Midbrain (tissue), 1 donor: ENCODE data around the gene ITGA1.

Source experiments
- DNase-seq: peaks from one replicate; lab custom pipeline; 2025; lab: John Stamatoyannopoulos, UW

The ITGA1 gene

DNA sequence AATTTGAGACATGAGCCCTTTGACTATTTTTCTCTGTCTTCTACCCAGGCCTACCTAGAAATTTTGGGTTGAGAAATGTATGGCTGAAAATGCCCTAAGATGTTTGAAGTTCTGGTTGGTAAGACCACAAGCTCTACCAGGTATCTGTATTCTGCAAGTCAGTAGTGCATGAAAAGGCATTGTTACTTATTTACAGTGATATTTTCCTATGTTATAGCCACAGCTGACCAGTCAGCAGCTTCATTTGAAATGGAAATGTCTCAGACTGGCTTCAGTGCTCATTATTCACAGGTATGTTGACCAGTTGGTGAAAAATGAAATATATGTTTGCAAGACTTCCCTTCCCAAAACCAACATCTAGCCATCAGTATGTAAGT is 109.5 kb downstream of the ITGA1 start:
- DNase-seq: no peak

DNA sequence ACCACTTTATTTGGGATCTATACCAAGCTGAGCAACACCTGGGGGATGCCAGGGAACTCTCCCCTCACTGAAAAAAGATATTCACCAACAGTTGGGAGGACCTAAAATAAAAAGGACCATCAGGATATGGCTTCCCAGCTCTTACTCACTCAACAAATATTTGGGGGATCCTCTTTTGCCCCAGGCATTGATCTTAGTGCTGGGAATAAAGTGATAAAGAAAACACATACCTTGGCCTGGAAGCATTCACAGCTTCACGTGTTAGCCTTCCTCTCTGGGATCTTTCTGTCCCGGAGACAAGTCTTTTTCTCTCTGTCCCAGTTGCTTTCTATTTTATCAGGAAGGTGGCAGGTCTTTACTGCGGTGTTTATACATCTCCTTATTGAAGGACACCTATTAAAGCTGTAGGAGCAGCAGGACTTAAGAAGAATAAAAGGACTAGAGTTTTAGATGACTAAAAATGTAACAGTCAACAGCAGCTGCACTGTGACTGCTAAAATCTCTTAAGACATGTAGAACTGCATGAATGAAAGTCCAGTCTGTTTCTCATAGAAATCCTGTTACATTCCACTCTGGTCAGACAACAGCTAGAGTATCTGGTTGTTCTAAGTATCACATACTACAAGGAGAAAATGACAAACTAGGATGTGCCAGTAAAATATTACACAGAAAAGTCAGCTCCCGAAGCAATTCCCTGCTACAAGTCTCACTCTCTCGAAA is 111.4 kb downstream of the ITGA1 start:
- no peak for DNase-seq

DNA sequence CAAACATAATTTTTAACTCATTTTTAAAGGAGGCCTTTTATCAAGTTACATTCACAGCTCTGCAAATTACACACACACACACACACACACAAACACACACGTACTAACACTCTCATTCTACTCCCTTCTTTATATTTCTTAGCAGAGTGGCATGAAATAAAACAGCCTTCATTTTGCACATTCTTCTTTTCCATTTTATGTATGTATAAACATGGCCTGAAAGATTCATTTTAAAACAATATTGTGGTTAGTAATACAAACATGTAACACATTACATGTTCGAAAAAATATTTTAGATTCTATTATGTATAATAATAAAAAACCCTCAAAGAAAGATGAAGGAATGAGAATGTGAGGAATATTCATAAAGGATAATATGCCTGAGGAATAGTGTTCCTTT is 115.4 kb downstream of the ITGA1 start:
- no peak for DNase-seq

DNA sequence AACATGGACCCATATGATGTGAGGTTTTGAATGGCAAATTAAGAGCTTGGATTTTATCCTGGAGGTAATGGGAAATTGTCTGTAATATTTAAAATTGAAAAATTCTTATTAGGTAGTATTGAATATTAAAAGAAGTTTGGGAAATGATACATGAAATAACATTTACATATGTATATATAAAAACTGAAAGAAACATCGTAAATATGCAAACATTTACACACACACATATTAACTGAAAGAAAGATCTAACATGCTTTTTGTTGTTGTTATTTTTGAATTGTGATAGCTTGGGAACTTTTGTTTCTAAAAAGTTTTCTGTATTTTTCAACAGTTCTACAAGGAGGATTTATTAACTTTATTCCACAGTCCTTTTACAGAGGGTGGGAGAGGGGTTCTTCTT is 118.6 kb downstream of the ITGA1 start:
- DNase-seq: no peak

GRCh38 chr5:52906845-52907244 is 119.1 kb downstream of the ITGA1 start:
- DNase-seq: no peak

DNA sequence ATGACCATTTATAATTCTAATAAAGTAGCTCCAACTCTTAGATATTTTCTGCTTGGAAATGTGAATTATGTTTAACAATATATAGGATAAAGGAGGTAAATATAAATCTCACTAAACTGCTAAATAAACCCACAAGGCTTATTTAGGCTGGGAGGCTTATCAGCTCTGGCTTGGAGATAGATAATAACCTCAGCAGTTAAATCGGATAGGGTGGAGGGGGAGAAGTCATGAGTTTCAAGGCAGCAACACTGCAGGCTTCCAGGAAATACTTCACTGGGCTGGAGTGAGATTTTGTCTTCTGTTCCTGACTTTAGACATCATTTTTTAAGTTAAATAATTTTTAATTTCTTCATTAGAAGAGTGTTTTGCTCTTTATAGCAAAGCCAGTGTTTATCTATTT is 121.5 kb downstream of the ITGA1 start:
- DNase-seq: no peak

DNA sequence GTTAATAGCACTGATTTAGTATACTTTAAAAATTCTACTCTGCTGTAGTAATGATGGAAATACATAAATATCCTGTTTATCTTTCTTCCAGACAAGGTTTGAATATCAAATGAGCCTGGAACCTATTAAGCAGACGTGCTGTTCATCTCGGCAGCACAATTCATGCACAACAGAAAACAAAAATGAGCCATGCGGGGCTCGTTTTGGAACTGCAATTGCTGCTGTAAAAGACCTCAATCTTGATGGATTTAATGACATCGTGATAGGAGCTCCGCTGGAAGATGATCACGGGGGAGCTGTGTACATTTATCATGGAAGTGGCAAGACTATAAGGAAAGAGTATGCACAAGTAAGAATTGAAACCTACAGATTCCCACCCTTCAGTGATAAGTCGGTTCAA is 122.4 kb downstream of the ITGA1 start:
- DNase-seq: no peak

DNA sequence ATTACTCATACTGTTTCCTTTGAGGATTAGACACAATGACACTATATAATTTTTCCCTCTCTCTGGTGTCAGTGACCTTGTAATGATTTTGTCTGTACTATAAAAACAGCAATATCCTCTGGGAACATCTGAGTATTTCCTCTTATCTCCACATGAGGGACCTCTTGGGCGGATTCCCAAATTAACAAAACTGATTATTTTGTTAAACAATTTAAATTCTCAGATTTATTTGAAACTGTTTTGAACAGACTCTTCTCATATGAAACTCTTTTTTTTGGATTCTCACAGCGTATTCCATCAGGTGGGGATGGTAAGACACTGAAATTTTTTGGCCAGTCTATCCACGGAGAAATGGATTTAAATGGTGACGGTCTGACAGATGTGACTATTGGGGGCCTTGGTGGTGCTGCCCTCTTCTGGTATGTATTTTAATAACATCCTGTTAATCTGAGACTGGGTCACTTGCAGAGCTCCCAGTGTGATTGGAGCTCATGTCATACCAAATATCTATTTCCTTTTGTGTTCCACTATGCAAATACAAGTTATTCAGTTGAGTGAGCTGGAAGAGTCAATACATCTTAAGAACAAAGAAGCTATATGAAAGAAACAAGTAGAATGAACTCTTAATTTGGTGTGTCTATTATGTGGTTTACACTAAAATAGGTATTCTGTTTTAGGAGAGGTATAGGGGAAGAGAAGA is 127.6 kb downstream of the ITGA1 start:
- peak; percentile 85 for DNase-seq

DNA sequence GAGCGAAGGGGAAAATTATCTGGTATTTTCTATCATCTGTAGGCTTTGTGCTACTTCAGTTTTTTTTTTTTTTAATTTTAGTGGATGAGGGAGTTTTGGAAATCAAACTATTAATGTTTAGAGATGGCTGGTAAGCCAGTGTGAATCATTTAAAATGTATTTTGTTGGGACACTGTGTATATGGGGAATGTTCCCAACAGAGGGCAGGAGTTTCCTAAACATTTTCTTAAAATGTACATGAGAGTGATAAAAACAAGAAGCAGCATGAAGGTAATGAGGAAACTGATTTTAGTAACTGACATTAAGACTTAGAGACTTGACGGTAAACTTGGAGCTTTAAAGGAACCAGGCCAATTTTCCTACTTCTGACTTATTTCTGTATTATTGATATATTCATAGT is 133.2 kb downstream of the ITGA1 start:
- no peak for DNase-seq

DNA sequence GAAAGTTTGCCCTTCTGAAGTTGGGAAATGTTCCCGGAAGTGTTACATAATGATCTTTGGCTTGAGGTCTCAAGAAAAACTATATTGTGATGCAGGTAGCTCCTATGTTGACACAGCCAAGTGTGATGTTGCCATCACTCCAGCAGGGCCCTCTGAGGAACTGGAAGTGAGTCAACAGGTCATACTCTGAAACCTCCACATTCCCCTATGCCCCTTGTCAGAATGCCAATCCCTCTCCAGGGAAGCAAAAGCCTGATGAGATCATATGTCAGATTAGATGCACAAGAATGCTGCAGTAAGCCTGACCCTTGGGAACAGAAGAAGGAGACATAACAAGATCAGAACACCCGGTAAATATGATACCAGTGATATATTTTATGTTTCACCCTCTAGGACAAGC is 134.7 kb downstream of the ITGA1 start:
- DNase-seq: no peak

GRCh38 chr5:52924456-52924855 is 136.7 kb downstream of the ITGA1 start:
- no peak for DNase-seq

DNA sequence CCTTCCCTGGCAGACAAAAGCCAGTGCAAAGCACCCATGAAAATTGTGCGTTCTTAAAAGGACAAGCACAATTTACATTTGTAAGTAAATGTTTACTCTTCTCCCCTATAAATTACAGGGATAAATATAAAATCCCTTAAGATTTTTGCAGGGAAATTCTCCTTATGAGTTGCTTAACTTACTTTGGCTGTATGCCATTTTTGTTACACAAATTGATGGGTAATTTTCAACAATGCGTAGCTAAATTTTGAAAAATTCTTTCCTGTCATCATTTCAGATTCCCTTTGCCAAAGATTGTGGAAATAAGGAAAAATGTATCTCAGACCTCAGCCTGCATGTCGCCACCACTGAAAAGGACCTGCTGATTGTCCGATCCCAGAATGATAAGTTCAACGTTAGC is 137.3 kb downstream of the ITGA1 start:
- DNase-seq: no peak

GRCh38 chr5:52928689-52929088 is 141.0 kb downstream of the ITGA1 start:
- DNase-seq: no peak

DNA sequence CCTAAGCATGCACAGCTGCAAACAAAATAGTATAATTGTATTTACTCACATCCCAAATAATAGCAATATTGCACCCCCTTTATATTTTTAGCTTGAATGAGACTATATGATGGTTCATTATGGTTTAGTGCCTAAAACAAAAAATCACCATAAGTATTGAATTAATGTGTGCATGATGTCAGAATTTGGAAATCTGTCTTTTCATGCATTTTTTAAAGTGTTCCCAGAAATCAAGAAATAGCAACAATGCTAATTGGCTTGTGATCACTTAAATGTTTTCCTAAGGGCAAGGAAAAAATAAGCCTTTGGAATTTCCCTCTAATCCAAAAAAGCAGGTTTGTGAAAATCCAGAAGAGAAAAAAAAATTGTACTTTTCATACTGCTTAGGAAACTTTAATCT is 150.5 kb downstream of the ITGA1 start:
- DNase-seq: no peak

DNA sequence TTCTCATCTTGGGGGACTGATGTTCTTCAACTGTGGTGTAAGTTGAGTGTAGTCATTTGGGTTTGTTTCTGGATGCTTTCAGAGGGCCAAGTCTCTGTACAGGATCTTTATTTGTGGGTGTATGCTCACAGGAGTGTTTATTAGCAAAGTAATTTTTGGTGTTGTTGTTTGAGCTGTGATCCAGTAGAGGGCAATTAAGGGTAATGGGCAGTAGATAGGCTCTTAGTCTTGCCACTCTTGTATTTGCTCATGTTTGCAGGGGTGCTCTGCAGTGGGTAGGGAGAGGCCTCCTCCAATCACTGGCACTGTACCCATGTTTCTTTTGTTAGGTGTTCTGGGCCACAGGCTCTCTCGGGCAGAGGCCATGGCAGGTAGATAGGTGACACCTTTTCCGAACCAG is 155.6 kb downstream of the ITGA1 start:
- no peak for DNase-seq

DNA sequence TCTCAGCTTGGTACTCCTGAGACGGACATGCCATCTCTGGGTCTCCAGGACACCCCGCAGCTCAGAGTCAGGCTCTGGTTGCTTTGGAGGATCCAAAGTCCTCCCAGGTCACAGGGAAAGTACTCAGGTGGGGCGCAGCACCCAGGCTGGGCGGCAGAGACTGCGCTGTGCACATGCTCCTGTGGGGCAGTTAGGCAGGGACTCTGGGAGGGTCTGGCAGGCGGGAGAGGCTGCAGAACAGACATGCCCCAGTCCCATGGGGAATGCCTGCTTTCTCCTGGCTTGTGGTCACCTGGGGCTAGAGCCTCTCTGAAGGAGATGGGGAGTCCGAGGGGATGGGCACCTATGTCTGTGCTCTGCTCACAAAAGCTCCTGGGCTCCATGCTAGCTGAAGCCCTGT is 156.1 kb downstream of the ITGA1 start:
- no peak for DNase-seq

DNA sequence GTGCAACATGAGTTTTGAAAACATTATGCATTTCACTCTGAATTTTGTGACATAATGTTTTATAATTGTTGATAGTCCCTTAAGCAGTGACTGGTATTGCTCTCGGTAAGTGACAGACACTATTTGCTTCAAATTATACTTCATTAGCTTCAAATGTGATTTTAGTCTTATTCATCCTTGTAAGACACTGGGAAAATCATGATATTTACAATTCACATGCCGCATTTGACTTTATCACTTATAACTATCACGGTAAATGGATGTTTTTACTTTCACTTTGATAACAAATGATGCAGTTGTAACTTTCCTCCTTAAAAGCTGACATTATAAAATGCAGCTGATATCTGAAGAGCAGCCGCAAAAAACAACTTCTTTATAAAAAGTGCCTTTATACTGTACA is 157.3 kb downstream of the ITGA1 start:
- no peak for DNase-seq

DNA sequence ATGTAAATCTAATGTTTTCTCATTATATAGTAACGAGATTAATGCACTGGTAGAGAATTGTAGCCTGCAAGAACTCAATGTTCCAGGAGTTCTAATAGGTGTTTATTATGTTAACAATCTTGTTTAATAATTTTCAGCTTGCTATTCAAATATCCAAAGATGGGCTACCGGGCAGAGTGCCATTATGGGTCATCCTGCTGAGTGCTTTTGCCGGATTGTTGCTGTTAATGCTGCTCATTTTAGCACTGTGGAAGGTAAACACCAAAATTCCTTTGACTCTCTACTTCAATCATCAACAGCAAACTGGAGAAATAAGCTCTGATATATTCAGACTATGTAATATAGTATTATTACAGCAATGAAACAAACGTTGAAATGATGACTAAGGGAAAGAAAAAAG is 159.5 kb downstream of the ITGA1 start:
- DNase-seq: no peak

DNA sequence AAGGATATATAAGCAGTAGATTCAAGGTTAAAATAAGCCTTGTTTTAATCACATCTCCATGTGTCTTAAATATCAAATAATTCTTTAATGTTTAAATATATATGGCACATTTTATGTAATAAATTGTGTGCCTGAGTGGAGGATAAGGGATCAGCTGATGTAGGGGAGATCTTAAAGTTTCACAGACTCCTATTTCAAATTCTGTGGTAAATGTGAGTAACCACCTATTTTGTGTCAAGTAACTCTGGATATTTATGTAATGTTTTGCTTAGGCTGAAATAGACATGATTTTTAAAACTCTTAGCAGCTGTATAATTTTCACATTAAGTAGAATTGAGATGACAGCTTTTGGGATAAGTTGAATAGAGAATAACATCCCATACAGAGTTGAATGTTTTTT is 160.1 kb downstream of the ITGA1 start:
- no peak for DNase-seq

DNA sequence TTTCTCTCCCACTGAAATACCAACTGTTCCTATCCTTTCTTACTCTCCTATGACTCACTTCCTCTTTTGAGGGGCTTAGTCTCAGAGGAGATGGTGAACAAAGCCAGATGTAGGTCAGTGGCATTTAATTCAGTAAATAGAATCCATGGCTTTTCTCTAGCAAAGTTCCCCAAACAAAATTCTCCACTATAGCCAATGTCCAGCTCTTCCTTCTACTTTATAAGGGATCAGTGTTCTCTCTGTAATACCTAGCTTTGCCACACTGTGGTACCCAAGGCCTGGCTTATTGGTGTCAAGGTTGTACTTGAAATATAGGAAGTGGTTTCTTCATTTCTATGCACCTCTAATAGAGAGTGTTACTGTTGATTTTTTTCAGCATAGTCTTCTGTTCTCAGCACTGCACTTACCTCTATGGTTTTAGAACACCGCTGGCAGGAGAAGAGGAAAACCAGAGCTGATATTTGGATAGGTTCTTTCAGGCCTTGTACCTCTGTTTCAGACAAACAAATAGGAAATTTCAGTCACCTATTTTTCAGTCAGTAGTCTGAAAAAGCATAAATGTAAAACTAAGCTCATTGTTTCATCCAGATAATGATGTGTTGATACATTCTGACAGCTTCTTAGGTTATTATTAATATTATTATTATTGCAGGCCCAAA is 160.8 kb downstream of the ITGA1 start:
- peak; percentile 77 for DNase-seq

GRCh38 chr5:52950686-52951085 is 163.0 kb downstream of the ITGA1 start:
- DNase-seq: no peak

DNA sequence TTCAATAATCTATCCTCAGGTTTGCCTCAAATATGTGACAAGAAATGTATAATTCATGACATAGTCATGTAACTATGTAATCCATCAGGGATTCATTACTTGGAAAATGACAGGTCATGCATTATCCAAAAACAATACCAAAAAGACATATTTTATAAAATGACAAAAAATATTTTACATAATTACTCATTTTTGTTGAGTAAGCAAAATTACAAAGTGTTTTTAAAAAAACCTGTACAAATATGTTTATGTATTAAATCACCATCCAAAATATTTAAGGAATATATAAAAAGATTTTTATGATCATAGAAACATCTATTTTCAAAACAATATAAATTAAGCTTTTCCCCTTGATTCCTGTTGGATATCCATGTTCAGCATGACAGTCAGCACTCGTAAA is 164.8 kb downstream of the ITGA1 start:
- DNase-seq: no peak

DNA sequence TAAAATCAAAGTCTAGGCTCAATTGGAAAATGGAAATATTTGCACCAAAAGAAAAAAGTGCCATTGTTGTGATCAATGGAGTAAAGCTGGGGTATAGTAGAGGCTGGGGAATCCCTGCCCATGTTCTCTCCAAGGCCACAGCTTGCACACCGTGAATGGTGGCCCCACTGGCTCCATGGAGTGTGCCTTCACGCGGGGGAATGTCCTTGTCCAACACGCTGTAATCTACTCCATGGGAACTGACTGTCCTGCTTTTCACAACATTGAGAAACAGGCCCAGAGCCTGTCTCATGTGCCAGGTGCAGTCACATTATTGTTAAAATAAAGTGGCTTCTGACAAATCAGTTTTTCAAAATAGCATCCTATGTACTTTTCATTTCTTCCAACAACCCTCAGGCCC is 168.3 kb downstream of the ITGA1 start:
- no peak for DNase-seq
